GM18861 (cell line): ENCODE data around the gene GGA2.
"Not testable (repeated sequence)": the region's sequence is repeated elsewhere in the genome, so short reads cannot be mapped to it uniquely, and the experiment has no call there.

Source experiments
- ATAC-seq: cut with Tn5 transposase; IDR thresholded peaks from one replicate; pipeline ENCODE4 v1.9.1; 2021; ENCODE audit not compliant: unreplicated experiment

Gene GGA2

GRCh38 chr16:23504453-23505179, 5.7 kb downstream of the GGA2 start:
- peak; percentile 56 for ATAC-seq

DNA sequence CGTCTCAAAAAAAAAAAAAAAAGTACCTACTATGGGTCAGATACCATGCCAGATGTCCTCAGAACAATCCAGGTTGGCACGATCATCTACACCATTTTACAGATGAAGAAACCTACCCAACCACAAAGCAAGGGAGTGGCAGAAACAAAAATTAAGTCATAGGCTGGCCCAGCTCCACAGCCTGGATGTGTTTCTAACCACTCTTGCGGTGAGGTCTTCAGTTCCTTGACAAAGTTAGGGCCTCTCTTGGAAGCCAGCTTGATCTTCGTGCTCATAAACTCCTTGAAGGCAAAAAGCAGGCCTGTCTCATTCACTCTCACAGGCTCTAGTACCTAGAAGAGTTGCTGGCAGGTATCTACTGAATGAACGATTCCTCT, 6.2 kb downstream of the GGA2 start:
- ATAC-seq: no peak

- ATAC-seq: no peak
Observed at GRCh38 chr16:23502466-23502865, 7.8 kb downstream of the GGA2 start.

DNA sequence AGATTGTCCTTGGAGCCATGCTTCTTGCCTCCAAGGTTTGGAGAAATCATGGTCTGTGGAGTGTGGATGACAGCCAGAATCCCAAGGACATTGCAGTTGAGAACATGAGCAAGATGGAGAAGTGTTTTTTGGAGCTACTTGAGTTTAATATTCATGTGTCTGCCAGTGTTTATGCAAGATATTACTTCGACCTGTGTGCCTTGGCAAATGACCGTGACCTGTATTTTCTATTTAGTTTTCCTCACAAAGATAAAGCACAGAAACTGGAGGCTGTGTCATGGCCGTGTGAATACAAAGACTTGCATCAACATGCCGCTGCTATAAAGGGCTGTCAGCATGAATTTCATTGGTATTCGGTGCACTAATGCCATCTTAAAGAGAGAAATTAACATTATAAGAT, 9.0 kb downstream of the GGA2 start:
- ATAC-seq: no peak

DNA sequence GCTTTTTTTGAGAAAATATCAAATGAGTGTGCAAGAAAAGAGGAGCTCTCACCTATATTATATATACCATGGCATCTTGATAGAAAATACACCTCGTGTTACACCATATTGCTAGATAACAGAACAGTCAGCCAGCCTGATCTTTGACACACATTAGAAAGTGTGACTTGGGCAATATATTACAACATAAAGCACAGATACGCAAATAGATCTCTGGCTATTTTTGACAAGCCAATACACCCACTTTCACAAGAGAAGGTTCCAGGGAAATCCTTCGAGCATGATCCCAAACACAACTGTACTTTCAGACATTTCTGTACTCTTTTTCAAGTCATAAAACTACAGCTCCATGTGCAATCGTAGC, 9.4 kb downstream of the GGA2 start:
- ATAC-seq: no peak

- ATAC-seq: no peak
Observed at GRCh38 chr16:23500212-23500861, 10.0 kb downstream of the GGA2 start.

DNA sequence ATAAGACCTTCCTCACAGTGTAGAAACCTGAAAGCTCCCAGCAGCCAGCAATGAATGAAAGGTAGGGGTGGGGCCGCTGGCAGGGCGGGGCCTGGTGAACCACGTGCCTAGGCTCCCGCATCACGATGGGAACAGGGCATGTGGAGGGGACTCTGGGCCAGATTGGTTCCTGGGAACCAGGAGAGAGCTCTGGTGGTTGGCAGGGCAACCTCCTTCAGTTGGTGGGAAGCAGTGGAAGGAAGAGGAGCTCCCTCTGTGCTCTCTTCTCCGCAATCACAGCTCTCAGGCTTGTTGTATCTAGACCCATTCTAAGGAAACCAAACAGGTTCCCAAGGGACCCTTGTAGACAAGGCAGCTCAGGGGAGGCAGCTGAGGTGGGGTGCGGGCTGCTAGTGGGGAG, 10.5 kb downstream of the GGA2 start:
- ATAC-seq: no peak

- no peak for ATAC-seq
Observed at GRCh38 chr16:23498863-23499262, 11.4 kb downstream of the GGA2 start.

- no peak for ATAC-seq
Observed at GRCh38 chr16:23497543-23497868, 12.8 kb downstream of the GGA2 start.

DNA sequence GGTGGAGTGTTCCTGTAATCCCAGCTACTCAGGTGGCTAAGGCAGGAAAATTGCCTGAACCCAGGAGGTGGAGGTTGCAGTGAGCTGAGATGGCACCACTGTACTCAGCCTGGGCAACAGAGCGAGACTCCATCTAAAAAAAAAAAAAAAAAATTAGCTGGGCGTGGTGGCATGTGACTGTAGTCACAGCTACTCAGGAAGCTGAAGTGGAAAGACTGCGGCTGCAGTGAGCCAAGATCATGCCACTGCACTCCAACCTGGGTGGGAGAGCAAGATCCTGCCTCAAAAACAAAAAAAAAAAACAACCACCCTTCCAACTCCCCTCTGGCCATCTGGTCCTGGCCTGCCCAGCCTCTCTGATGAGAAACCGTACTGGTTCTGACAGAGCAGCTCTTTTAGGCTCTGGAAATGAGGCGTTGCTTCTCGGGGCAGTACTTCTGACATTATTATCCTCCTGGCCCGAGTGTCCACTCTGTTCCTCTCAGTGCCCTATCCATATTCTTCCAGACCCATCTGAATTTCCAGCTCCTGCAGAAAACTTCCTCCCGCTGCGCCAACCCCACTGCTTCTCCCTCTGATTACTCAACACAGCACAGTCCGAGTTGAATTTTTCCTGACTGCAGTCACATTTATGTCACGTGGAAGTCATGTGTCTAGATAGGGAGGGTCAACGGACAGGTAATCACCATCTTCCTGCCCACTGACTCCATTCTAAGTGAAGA, 13.3 kb downstream of the GGA2 start:
- no peak for ATAC-seq

DNA sequence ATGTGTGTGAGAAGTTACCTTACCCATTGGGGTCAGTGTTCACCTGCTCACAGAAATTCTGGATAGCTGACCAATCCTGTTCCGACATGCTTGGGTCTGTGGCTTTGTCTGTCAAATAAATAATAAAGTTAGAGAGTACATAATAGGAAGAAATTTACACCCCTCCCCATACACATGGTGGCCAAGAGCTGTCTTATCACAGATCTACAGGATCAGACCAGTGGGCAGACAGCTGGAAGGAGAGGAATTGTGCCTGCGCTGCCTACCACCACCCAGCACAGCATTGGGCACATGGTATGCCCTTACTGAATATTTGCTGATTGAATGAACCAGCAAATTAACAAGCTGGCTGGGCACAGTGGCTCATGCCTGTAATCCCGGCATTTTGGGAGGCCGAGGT, 14.6 kb downstream of the GGA2 start:
- ATAC-seq: no peak

- no peak for ATAC-seq
Observed at GRCh38 chr16:23494188-23494587, 16.1 kb downstream of the GGA2 start.

GRCh38 chr16:23491490-23492391, 18.6 kb downstream of the GGA2 start:
- ATAC-seq: no peak

- no peak for ATAC-seq
Observed at GRCh38 chr16:23486480-23486879, 23.8 kb downstream of the GGA2 start.

DNA sequence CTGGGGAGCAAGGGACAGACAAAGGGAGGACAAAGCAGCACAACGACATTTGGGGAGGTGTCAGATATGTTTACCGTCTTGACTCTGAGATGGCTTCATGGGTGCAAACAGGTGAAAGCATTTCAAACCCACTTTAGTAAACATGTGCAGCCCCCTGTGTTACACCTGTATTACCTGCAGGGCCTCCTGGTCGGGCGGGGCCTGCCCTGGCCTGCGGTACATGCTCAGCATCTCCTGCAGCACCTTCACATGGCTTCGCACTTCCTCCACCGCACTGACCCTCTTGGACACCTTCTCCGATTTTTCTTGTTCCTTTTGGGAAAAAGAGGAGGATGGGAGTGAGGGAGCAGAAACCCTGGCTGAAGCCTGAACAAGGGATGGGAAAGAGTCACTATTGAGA, 24.5 kb downstream of the GGA2 start:
- ATAC-seq: no peak

DNA sequence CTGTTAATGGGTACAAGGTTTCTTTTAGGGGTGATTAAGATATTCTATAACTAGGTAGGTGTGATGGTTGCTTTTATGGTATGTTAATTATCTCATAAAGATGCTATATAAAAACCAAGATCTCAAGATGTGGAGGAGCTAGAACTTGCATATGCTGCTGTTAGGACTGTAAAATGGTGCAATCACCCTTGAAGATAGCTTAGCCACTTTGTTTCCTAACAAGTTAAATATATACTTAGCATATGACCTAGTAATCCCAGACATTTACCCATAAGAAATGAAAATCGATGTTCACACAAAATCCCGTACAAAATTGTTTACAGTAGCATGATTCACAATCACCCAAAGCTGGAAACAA, 25.1 kb downstream of the GGA2 start:
- ATAC-seq: no peak

DNA sequence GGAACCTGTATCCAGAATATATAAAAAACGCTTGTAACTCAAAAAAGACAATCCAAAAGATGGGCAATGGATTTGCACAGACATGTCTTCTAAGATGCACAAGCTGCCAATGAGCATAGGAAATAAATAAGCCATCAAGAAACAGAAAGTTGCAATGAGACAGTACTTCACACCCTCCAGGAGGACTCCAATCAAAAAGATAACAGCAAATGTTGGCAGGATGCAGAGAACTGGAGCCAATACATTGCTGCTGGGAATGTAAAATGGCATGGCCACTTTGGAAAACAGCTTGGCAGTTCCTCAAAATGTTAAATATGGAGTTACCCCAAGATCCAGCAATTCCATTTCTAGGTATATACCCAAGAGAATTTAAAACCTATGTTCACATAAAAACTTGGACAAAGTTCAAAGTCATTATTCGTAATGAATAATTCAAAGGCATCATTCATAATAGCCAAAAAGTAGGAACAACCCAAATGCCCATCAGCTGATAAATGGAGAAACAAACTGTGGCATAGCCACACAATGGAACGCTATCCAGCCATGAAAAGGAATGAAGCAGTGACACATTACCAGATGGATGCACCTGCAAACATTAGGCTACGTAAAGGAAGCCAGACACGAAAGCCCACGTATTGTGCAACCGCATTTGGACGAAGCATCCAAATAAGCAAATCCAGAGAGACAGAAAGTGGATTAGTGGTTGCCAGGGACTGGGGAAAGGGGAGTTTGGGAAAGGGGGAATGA, 25.6 kb downstream of the GGA2 start:
- no peak for ATAC-seq

GRCh38 chr16:23483492-23483891, 26.8 kb downstream of the GGA2 start:
- not testable (repeated sequence) for ATAC-seq

DNA sequence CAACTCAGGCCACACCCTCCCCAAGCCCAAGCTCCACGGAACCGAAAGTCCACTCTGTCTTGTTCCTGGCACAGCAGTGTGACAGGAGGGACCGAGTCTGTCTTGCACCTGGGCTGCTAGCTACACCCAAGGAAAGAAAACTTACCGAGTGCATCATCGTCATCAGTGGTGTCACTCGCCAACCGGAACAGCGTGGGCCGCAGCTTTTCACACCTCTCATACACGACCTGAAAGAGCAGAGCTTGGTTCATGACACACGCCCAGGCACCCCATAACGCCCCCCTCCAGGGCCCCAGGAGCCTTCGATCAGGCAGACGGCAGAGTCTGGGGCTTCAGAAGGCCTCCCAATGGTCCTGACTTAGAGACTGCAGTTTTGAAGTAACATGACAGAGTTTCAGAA, 27.5 kb downstream of the GGA2 start:
- no peak for ATAC-seq

- no peak for ATAC-seq
Observed at GRCh38 chr16:23480257-23480656, 30.0 kb downstream of the GGA2 start.

DNA sequence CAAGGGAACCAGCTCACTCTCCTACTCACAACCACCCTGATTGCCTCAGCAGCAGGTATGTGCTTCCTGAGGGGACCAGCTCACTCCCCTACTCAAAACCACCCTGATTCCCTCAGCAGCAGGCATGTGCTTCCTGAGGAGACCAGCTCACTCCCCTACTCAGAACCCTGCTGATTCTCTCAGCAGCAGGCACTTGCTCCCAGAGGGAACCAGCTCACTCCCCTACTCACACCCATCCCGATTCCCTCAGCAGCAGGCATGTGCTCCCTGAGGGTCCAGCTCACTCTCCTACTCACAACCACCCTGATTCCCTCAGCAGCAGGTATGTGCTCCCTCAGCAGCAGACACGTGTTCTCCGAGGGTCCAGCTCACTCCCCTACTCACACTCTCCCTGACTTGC, 31.2 kb downstream of the GGA2 start:
- no peak for ATAC-seq
